Heart right ventricle (tissue), 16 donors: ENCODE measurements around the gene TOGARAM2. TPM values are rescaled to one million over a fixed set of nuclear protein-coding genes. Genes with fewer than 3 reads are reported as not detected.
"Not testable (repeated sequence)": the region's sequence is repeated elsewhere in the genome, so short reads cannot be mapped to it uniquely, and the experiment has no call there.

ENCODE experiments used
- ATAC-seq, 8 donors: fragments of 200-7000 bp; cut with Tn5 transposase; one replicate each; pipeline ENCODE4 v1.9.1; 2020; ENCODE audit warnings: mild to moderate bottlenecking in 8 of 8, moderate library complexity in 8 of 8, moderate number of reproducible peaks in 1 of 8
- DNase-seq, 2 donors: peaks; one replicate each; pipeline ENCODE4 v3.0.0-alpha.2; 2020
- H3K27ac ChIP-seq, 10 donors: fragments of 200-600 bp; sonication (generic) in 2 of 10; one replicate each; pipeline versions ENCODE4 v1.5.0 to v1.8.0; 2020 to 2022; ENCODE audit warnings: mild to moderate bottlenecking in 3 of 10
- H3K27me3 ChIP-seq, 7 donors: fragments of 200-600 bp; one replicate each; pipeline ENCODE4 v1.8.0; 2021 to 2022; ENCODE audit warnings: mild to moderate bottlenecking in 2 of 7
- H3K36me3 ChIP-seq, 9 donors: fragments of 200-600 bp; sonication (generic) in 1 of 9; one replicate each; pipeline versions ENCODE4 v1.5.0 to v1.8.0; 2020 to 2022; ENCODE audit warnings: mild to moderate bottlenecking in 2 of 9
- H3K4me1 ChIP-seq, 9 donors: fragments of 200-600 bp; sonication (generic) in 1 of 9; one replicate each; pipeline versions ENCODE4 v1.5.0 to v1.8.0; 2020 to 2022; ENCODE audit warnings: mild to moderate bottlenecking in 4 of 9
- H3K4me3 ChIP-seq, 10 donors: fragments of 200-600 bp; sonication (generic) in 2 of 10; one replicate each; pipeline versions ENCODE4 v1.5.0 to v1.8.0; 2020 to 2022; ENCODE audit warnings: mild to moderate bottlenecking in 7 of 10, moderate library complexity in 2 of 10
- H3K9me3 ChIP-seq, 11 donors: fragments of 200-600 bp in 10 of 11; sonication (generic) in 2 of 11; one replicate each; pipeline versions ENCODE4 v1.5.0 to v1.8.0; 2013 to 2022; ENCODE audit warnings: mild to moderate bottlenecking in 2 of 11, control low read depth in 1 of 11, moderate library complexity in 1 of 11
- CTCF ChIP-seq, 9 donors: fragments of 200-600 bp; sonication (generic) in 2 of 9; IDR thresholded peaks; one replicate each; pipeline versions ENCODE4 v1.5.0 to v1.8.0; 2021 to 2022; ENCODE audit warnings: antibody characterized with exemption in 9 of 9, mild to moderate bottlenecking in 5 of 9, moderate library complexity in 1 of 9
- WGBS, 2 donors: extraction: QIAGEN DNeasy Blood & Tissue Kit; methylation state at CpG; one replicate each; pipeline ENCODE4 v1.1.7; 2013; ENCODE audit warnings: inconsistent platforms in 1 of 2; 5-methylcytosine and 5-hydroxymethylcytosine counted together
- intact Hi-C, 10 donors: fragments of 100-400 bp; cut with DNase I; formaldehyde crosslinking; loops; one replicate each; pipeline versions ENCODE4 v1.11.1 to v1.14.2; 2022
- polyA plus RNA-seq, 2 donors: library from polyadenylated mRNA; stranded (reverse); fragments of 200-250 nt; gene quantifications; one replicate each; pipeline ENCODE4 v1.2.3, GENCODE V29; 2013
- total RNA-seq, 10 donors: library from RNA; stranded (reverse); fragmentation: NEBNext Ultra II Directional in 3 of 10; extraction: Animal tissue kit (Norgen Biotek cat#: 25700) in 3 of 10; gene quantifications; one replicate each; pipeline versions ENCODE4 v1.2.1 to v1.2.4, GENCODE V29; 2021 to 2023
- donor health status: Arrhythmogenic right ventricular cardiomyopathy.
- donor health status: ischemic (EF 13 %, LVEDD 7.1; RV severe dilation, severe dysfunction).
- donor health status: healthy with polysubstance abuse.
- donor health status: DM: no; HTN: yes; CAD: no.
- donor health status: DM: no; HTN: no; CAD: no.
- donor health status: ischemic (EF 25% LVEDD 6.9; RV normal size, moderate dysfunction).
- donor health status: ischemic (EF 25% LVEDD 5.7; RV mildly dilated, moderate dysfunction).
- donor health status: healthy.
- donor health status: DM: yes; HTN: yes; CAD: no.
- donor health status: Ischemic cardiomyopathy.
- donor health status: ischemic (EF 35%, LVEDD 5.7; RV mildly dilated, moderate dysfunction).
- donor health status: nonischemic (EF 11% LVEDD 7.7; RV severe dilation, severe dysfunction).
- donor health status: DM: yes; HTN: yes; CAD: no.
- donor health status: PGD.
- donor health status: ischemic (EF 29% LVEDD 5.4; RV normal size, mild dysfunction).
- donor health status: nonischemic (EF 23%, LVEDD 6.1; RV moderate dilation, normal function).

TOGARAM2 gene
- total and polyA plus RNA-seq, 12 donors, result 1.4 to 68.3 (median 14.6) TPM

GRCh38 chr2:28976584-28976983, 4.5 kb upstream of the TOGARAM2 start:
- Histone ChIP-seq H3K9me3 (peaks cover 0 to 8% (median 0%) of the 10 kb centered on the region in 11 donors), H3K4me1 (peaks cover 0 to 27% (median 7%) of the 10 kb centered on the region in 9 donors), H3K4me3 (no peak overlapping the region), H3K27ac (peak overlapping the region in 5 of 10 donors; percentile 29 to 67 (median 58)), H3K36me3 (no peaks in the 10 kb centered on the region), H3K27me3 (no peaks in the 10 kb centered on the region)
- peak in 1 of 2 donors; percentile 59 for DNase-seq
- WGBS, 2 donors, result 51 to 56% methylated on average over 3 of the region's 3 CpGs
- no peak for TF ChIP-seq CTCF (IDR thresholded peaks at IDR 0.05)
- ATAC-seq, result peak; percentile 53 to 85 (median 66)
- intact Hi-C loops, result no loop called here

- H3K9me3 ChIP-seq, result peaks cover 0 to 8% (median 0%) of the 10 kb centered on the region in 11 donors
- no peak for DNase-seq
- H3K27me3 ChIP-seq, result no peaks in the 10 kb centered on the region
- H3K27ac ChIP-seq, result peak overlapping the region in 5 of 10 donors; percentile 29 to 67 (median 58)
- H3K36me3 ChIP-seq, result no peaks in the 10 kb centered on the region
- no peak overlapping the region for H3K4me3 ChIP-seq
- peaks cover 0 to 32% (median 7%) of the 10 kb centered on the region in 9 donors for H3K4me1 ChIP-seq
- 89 to 90% methylated on average over 10 of the region's 10 CpGs for WGBS, 2 donors
- peak in 1 of 8 donors; percentile 3 for ATAC-seq
- TF ChIP-seq CTCF (IDR thresholded peaks at IDR 0.05), result no peak
- intact Hi-C loops, result no loop called here
Measured at GRCh38 chr2:28977176-28977875, 3.8 kb upstream of the TOGARAM2 start.

- H3K9me3 ChIP-seq, H3K27me3 ChIP-seq, H3K36me3 ChIP-seq, ATAC-seq, DNase-seq, H3K27ac ChIP-seq, H3K4me3 ChIP-seq, intact Hi-C loops: not testable (repeated sequence)
- 85 to 94% methylated on average over 8 of the region's 8 CpGs for WGBS, 2 donors
- peaks cover 0 to 32% (median 7%) of the 10 kb centered on the region in 9 donors for H3K4me1 ChIP-seq
Measured at GRCh38 chr2:28978001-28978400, 3.1 kb upstream of the TOGARAM2 start.

- ATAC-seq, result no peak
- intact Hi-C loops, result no loop called here
- H3K27ac ChIP-seq, result no peak overlapping the region
- no peak for TF ChIP-seq CTCF (IDR thresholded peaks at IDR 0.05)
- peaks cover 0 to 32% (median 7%) of the 10 kb centered on the region in 9 donors for H3K4me1 ChIP-seq
- peaks cover 0 to 8% (median 0%) of the 10 kb centered on the region in 11 donors for H3K9me3 ChIP-seq
- no peaks in the 10 kb centered on the region for H3K27me3 ChIP-seq
- no peak for DNase-seq
- WGBS, 2 donors, result 68 to 71% methylated on average over 6 of the region's 6 CpGs
- H3K36me3 ChIP-seq, result no peaks in the 10 kb centered on the region
- no peak overlapping the region for H3K4me3 ChIP-seq
Measured at GRCh38 chr2:28978606-28979005, 2.5 kb upstream of the TOGARAM2 start.

- peaks cover 0 to 32% (median 7%) of the 10 kb centered on the region in 9 donors for H3K4me1 ChIP-seq
- no peak for TF ChIP-seq CTCF (IDR thresholded peaks at IDR 0.05)
- H3K9me3 ChIP-seq, result peaks cover 0 to 8% (median 0%) of the 10 kb centered on the region in 11 donors
- 68 to 74% methylated on average over 7 of the region's 7 CpGs for WGBS, 2 donors
- no peak overlapping the region for H3K4me3 ChIP-seq
- intact Hi-C loops, result no loop called here
- no peak overlapping the region for H3K27ac ChIP-seq
- no peak for DNase-seq
- ATAC-seq, result no peak
- no peaks in the 10 kb centered on the region for H3K36me3 ChIP-seq
- H3K27me3 ChIP-seq, result no peaks in the 10 kb centered on the region
Measured at GRCh38 chr2:28979041-28979440, 2.1 kb upstream of the TOGARAM2 start.
